CD14-positive monocyte (primary cell): ENCODE results near the gene SH3TC2. TPM values are rescaled to one million over a fixed set of nuclear protein-coding genes. Genes with fewer than 3 reads are reported as not detected.

Experiments used
- DNase-seq, 3 donors: peaks; one replicate each; pipeline ENCODE4 v3.0.0-alpha.2; 2011 to 2022
- H2AFZ ChIP-seq: 2 replicates; pipeline ENCODE4 v1.6.0; 2012; ENCODE audit warnings: mild to moderate bottlenecking, low read depth, low read length, inconsistent platforms; ENCODE audit not compliant: insufficient read depth, poor library complexity, severe bottlenecking
- H3K27ac ChIP-seq, 2 donors: 1 replicate in 1 of 2; 2 replicates in 1 of 2; pipeline ENCODE4 v1.5.1; 2012 to 2013; ENCODE audit warnings: low read length in 2 of 2, control low read depth in 1 of 2, inconsistent platforms in 1 of 2, low read depth in 1 of 2, mild to moderate bottlenecking in 1 of 2
- H3K27me3 ChIP-seq, 2 donors: one replicate each; pipeline versions ENCODE4 v1.6.0 to v1.6.1; 2011 to 2013; ENCODE audit warnings: low read length in 2 of 2; ENCODE audit not compliant: control insufficient read depth in 2 of 2, insufficient read depth in 2 of 2
- H3K36me3 ChIP-seq, 2 donors: replicated peaks in 1 of 2; 1 replicate in 1 of 2; 2 replicates in 1 of 2; pipeline versions ENCODE4 v1.5.1 to v1.6.1; 2012 to 2013; ENCODE audit warnings: low read length in 2 of 2, control low read depth in 1 of 2, inconsistent platforms in 1 of 2, mild to moderate bottlenecking in 1 of 2; ENCODE audit not compliant: insufficient read depth in 2 of 2, control insufficient read depth in 1 of 2
- H3K4me1 ChIP-seq, 2 donors: 1 replicate in 1 of 2; 2 replicates in 1 of 2; pipeline versions ENCODE4 v1.5.1 to v1.6.1; 2012 to 2013; ENCODE audit warnings: low read length in 2 of 2, control low read depth in 1 of 2, inconsistent platforms in 1 of 2, mild to moderate bottlenecking in 1 of 2, moderate library complexity in 1 of 2; ENCODE audit not compliant: insufficient read depth in 2 of 2, control insufficient read depth in 1 of 2
- H3K4me2 ChIP-seq: replicated peaks from 2 replicates; pipeline ENCODE3; 2012; ENCODE audit warnings: low read length, moderate library complexity, mild to moderate bottlenecking; ENCODE audit not compliant: poor library complexity, severe bottlenecking; ENCODE audit errors: extremely low read depth
- H3K4me3 ChIP-seq, 3 experiments: fragments of 200-600 bp in 1 of 3; sonication (generic) in 1 of 3; replicated peaks in 1 of 3; 1 replicate in 2 of 3; 2 replicates in 1 of 3; pipeline ENCODE4 v1.5.1; 2011 to 2013; ENCODE audit warnings: low read length in 3 of 3, mild to moderate bottlenecking in 3 of 3, control low read depth in 2 of 3, low read depth in 2 of 3, inconsistent platforms in 1 of 3, moderate library complexity in 1 of 3
- H3K79me2 ChIP-seq: 2 replicates; pipeline ENCODE4 v1.6.0; 2012; ENCODE audit warnings: mild to moderate bottlenecking, control low read depth, inconsistent platforms, low read length, moderate library complexity; ENCODE audit not compliant: insufficient read depth
- H3K9ac ChIP-seq: 2 replicates; pipeline ENCODE4 v1.6.0; 2017; ENCODE audit warnings: low read length, mild to moderate bottlenecking; ENCODE audit not compliant: insufficient read depth, poor library complexity, severe bottlenecking
- H3K9me3 ChIP-seq, 2 donors: replicated peaks in 1 of 2; 1 replicate in 1 of 2; 2 replicates in 1 of 2; pipeline versions ENCODE4 v1.5.1 to v1.6.1; 2012 to 2013; ENCODE audit warnings: low read length in 2 of 2, control low read depth in 1 of 2; ENCODE audit not compliant: control insufficient read depth in 1 of 2, insufficient read depth in 1 of 2
- H4K20me1 ChIP-seq: 2 replicates; pipeline ENCODE4 v1.6.0; 2012; ENCODE audit warnings: mild to moderate bottlenecking, low read length, control low read depth, moderate library complexity; ENCODE audit not compliant: insufficient read depth
- H3K27ac Mint-ChIP-seq, 7 donors: one replicate each; pipeline ENCODE4 v1.8.0; 2020; ENCODE audit warnings: mild to moderate bottlenecking in 7 of 7, mixed read lengths in 7 of 7, moderate library complexity in 6 of 7, inconsistent platforms in 2 of 7
- H3K27me3 Mint-ChIP-seq, 3 donors: one replicate each; pipeline ENCODE4 v1.8.0; 2021 to 2022; ENCODE audit warnings: low read depth in 3 of 3, mild to moderate bottlenecking in 3 of 3, mixed read lengths in 3 of 3, moderate library complexity in 3 of 3, inconsistent platforms in 1 of 3
- H3K36me3 Mint-ChIP-seq, 2 donors: one replicate each; pipeline ENCODE4 v1.8.0; 2020; ENCODE audit warnings: mixed read lengths in 2 of 2, inconsistent platforms in 1 of 2, mild to moderate bottlenecking in 1 of 2
- H3K4me1 Mint-ChIP-seq: one replicate; pipeline ENCODE4 v1.8.0; 2020; ENCODE audit warnings: mild to moderate bottlenecking, mixed read lengths
- H3K4me3 Mint-ChIP-seq, 2 donors: one replicate each; pipeline ENCODE4 v1.8.0; 2020; ENCODE audit warnings: mild to moderate bottlenecking in 2 of 2, mixed read lengths in 2 of 2, moderate library complexity in 1 of 2
- H3K9me3 Mint-ChIP-seq, 7 donors: one replicate each; pipeline ENCODE4 v1.8.0; 2020 to 2022; ENCODE audit warnings: mixed read lengths in 7 of 7, mild to moderate bottlenecking in 6 of 7, moderate library complexity in 6 of 7, inconsistent platforms in 2 of 7
- WGBS: methylation state at CpG from one replicate; pipeline ENCODE4 v1.1.5; 2013; ENCODE audit warnings: missing lambda C conversion rate; ENCODE audit not compliant: insufficient coverage; 5-methylcytosine and 5-hydroxymethylcytosine counted together
- intact Hi-C, 2 donors: fragments of 100-400 bp; cut with micrococcal nuclease; formaldehyde crosslinking; loops; one replicate each; pipeline versions ENCODE4 v1.15.0 to v1.15.1; 2023
- polyA plus RNA-seq, 3 donors: library from polyadenylated mRNA; depleted of rRNA in 1 of 3; unstranded in 2 of 3; stranded (reverse) in 1 of 3; fragments of 300-500 nt in 2 of 3; fragments of >200 nt in 1 of 3; fragmentation: Illumina TruSeq in 2 of 3; gene quantifications; 1 replicate in 2 of 3; 2 replicates in 1 of 3; pipeline ENCODE4 v1.2.3, GENCODE V29; 2012 to 2021
- TF ChIP-seq, protein P1 (sequence below): fragments of 200-600 bp; IDR thresholded peaks from one replicate; pipeline ENCODE4 v1.8.0; 2022; ENCODE audit warnings: antibody characterized with exemption, mild to moderate bottlenecking

The SH3TC2 gene
- polyA plus RNA-seq, 3 donors: 0.01 to 0.30 (median 0.14) TPM

DNA sequence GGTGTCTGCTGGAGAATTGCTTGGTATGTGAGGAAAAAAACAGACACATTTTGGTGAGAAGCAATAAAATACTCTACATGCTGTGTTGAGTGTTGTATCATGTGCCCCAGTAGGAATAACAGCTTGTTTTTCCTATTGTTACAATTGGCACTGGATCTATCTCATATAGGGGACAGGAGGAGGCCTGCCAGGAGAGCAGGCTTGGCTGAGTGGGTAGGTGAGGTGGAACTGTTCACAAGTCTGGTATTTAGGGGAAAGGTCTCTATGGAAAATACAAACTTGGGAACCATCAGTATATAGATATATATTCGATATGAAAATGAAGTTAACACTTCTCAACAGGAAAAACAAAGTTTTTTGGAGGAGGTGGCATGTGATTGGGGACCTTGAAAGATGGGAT lies 9.5 kb upstream of the SH3TC2 start:
- Histone ChIP-seq H3K9ac (no peak overlapping the region), H3K27me3 (no peaks in the 10 kb centered on the region), H3K27ac (no peak overlapping the region), H3K4me3 (no peak overlapping the region), H2AFZ (no peak overlapping the region), H3K4me2 (no peak overlapping the region), H3K36me3 (no peaks in the 10 kb centered on the region), H3K4me1 (no peaks in the 10 kb centered on the region), H4K20me1 (no peaks in the 10 kb centered on the region), H3K9me3 (no peaks in the 10 kb centered on the region), H3K79me2 (no peaks in the 10 kb centered on the region)
- intact Hi-C loops: no loop called here
- Mint-ChIP-seq H3K9me3 (peaks cover 0 to 7% (median 1%) of the 10 kb centered on the region in 7 donors), H3K4me3 (no peak overlapping the region), H3K4me1 (peaks cover 15% of the 10 kb centered on the region), H3K27ac (no peak overlapping the region), H3K36me3 (peaks cover 0 to 2% of the 10 kb centered on the region in 2 donors), H3K27me3 (peaks cover 0 to 2% (median 2%) of the 10 kb centered on the region in 3 donors)
- no CpG with 5 or more reads among the region's 1 CpG for WGBS
- no peak for DNase-seq
- TF ChIP-seq, protein P1, sequence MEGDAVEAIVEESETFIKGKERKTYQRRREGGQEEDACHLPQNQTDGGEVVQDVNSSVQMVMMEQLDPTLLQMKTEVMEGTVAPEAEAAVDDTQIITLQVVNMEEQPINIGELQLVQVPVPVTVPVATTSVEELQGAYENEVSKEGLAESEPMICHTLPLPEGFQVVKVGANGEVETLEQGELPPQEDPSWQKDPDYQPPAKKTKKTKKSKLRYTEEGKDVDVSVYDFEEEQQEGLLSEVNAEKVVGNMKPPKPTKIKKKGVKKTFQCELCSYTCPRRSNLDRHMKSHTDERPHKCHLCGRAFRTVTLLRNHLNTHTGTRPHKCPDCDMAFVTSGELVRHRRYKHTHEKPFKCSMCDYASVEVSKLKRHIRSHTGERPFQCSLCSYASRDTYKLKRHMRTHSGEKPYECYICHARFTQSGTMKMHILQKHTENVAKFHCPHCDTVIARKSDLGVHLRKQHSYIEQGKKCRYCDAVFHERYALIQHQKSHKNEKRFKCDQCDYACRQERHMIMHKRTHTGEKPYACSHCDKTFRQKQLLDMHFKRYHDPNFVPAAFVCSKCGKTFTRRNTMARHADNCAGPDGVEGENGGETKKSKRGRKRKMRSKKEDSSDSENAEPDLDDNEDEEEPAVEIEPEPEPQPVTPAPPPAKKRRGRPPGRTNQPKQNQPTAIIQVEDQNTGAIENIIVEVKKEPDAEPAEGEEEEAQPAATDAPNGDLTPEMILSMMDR: no peak

DNA sequence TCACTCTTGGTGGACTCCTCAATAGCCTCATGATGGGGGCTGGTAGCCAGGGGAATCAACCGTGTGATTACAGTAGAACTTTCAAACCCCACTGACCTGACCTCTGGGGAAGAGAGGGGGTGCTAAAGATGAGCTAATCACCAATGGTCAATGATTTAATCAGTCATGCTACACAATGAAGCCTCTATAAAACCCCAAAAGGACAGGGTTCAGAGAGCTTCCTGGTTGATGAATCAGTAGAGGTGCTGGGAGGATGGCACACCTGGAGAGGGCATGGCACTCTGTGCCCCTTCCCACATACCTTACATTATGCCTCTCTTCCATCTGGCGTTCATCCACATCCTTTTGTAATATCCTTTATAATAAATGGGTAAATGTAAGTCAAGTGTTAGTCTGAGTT lies 8.9 kb upstream of the SH3TC2 start:
- WGBS: no CpG with 5 or more reads among the region's 2 CpGs
- no peaks in the 10 kb centered on the region for H3K27me3 ChIP-seq
- DNase-seq: no peak
- H3K4me1 ChIP-seq: no peaks in the 10 kb centered on the region
- no peak overlapping the region for H3K27ac ChIP-seq
- Mint-ChIP-seq H3K27ac (no peak overlapping the region), H3K4me1 (peaks cover 15% of the 10 kb centered on the region), H3K27me3 (peaks cover 0 to 2% (median 2%) of the 10 kb centered on the region in 3 donors), H3K36me3 (peaks cover 0 to 2% of the 10 kb centered on the region in 2 donors), H3K9me3 (peaks cover 0 to 11% (median 1%) of the 10 kb centered on the region in 7 donors), H3K4me3 (no peak overlapping the region)
- TF ChIP-seq, protein P1: no peak
- H3K9ac ChIP-seq: no peak overlapping the region
- H3K9me3 ChIP-seq: peaks cover 0 to 3% of the 10 kb centered on the region in 2 donors
- intact Hi-C loops: no loop called here
- H2AFZ ChIP-seq: no peak overlapping the region
- no peaks in the 10 kb centered on the region for H3K36me3 ChIP-seq
- H4K20me1 ChIP-seq: no peaks in the 10 kb centered on the region
- H3K79me2 ChIP-seq: no peaks in the 10 kb centered on the region
- no peak overlapping the region for H3K4me2 ChIP-seq
- H3K4me3 ChIP-seq: no peak overlapping the region
